ENCODE measurements around the gene SLC5A10. TPM values are rescaled to one million over a fixed set of nuclear protein-coding genes. Genes with fewer than 3 reads are reported as not detected.

The SLC5A10 gene
- total and polyA plus RNA-seq, 12 donors, result 0.06 to 0.19 (median 0.10) TPM; not detected in 6

- DNase-seq, result no peak
- WGBS, 2 donors, result 93 to 96% methylated on average over 5 of the region's 5 CpGs
- intact Hi-C loops (cut with DNase I), result no loop called here
These were observed 7.9 kb downstream of the SLC5A10 start for GRCh38 chr17:18959845-18960240.

GRCh38 chr17:18960241-18960665, 8.3 kb downstream of the SLC5A10 start:
- DNase-seq, result no peak
- Histone ChIP-seq H3K9me3 (no peaks in the 10 kb centered on the region), H3K36me3 (no peaks in the 10 kb centered on the region), H3K27ac (no peak overlapping the region), H3K4me1 (peaks cover 0 to 6% (median 0%) of the 10 kb centered on the region in 9 donors), H3K27me3 (no peaks in the 10 kb centered on the region), H3K4me3 (no peak overlapping the region)
- ATAC-seq, result peak in 3 of 8 donors; percentile 3 to 11 (median 8)
- intact Hi-C loops (cut with DNase I), result no loop called here
- WGBS, 2 donors, result 88 to 93% methylated on average over 15 of the region's 15 CpGs
- TF ChIP-seq CTCF (IDR thresholded peaks at IDR 0.05), result no peak

More at GRCh38 chr17:18959845-18960240, 7.9 kb downstream of the SLC5A10 start:
- Histone ChIP-seq H3K27ac (no peak overlapping the region), H3K9me3 (no peaks in the 10 kb centered on the region), H3K4me1 (peaks cover 0 to 6% (median 0%) of the 10 kb centered on the region in 9 donors), H3K36me3 (no peaks in the 10 kb centered on the region), H3K27me3 (no peaks in the 10 kb centered on the region), H3K4me3 (no peak overlapping the region)
- no peak for ATAC-seq
- TF ChIP-seq CTCF (IDR thresholded peaks at IDR 0.05), result no peak

- no peaks in the 10 kb centered on the region for H3K27me3 ChIP-seq
- H3K27ac ChIP-seq, result no peak overlapping the region
- ATAC-seq (peak; percentile 81 to 95 (median 90)), DNase-seq (peak; percentile 77 to 84)
- intact Hi-C loops (cut with DNase I), result no loop called here
- H3K9me3 ChIP-seq, result no peaks in the 10 kb centered on the region
- TF ChIP-seq CTCF (IDR thresholded peaks at IDR 0.05), result peak; percentile 86 to 96 (median 94)
- H3K4me3 ChIP-seq, result no peak overlapping the region
- peaks cover 0 to 6% (median 0%) of the 10 kb centered on the region in 9 donors for H3K4me1 ChIP-seq
- no peaks in the 10 kb centered on the region for H3K36me3 ChIP-seq
- WGBS, 2 donors, result 36 to 38% methylated on average over 17 of the region's 17 CpGs
These were observed 9.0 kb downstream of the SLC5A10 start for GRCh38 chr17:18960803-18961511.

GRCh38 chr17:18961634-18962493, 9.9 kb downstream of the SLC5A10 start:
- no peak overlapping the region for H3K4me3 ChIP-seq
- no peak for TF ChIP-seq CTCF (IDR thresholded peaks at IDR 0.05)
- ATAC-seq (no peak), DNase-seq (no peak)
- 82 to 85% methylated on average over 16 of the region's 16 CpGs for WGBS, 2 donors
- peaks cover 0 to 6% (median 0%) of the 10 kb centered on the region in 9 donors for H3K4me1 ChIP-seq
- intact Hi-C loops (cut with DNase I), result no loop called here
- H3K27me3 ChIP-seq, result no peaks in the 10 kb centered on the region
- H3K36me3 ChIP-seq, result no peaks in the 10 kb centered on the region
- no peak overlapping the region for H3K27ac ChIP-seq
- H3K9me3 ChIP-seq, result no peaks in the 10 kb centered on the region
